Neural cell (in vitro differentiated cells): ENCODE results near the gene DGKD. TPM values are rescaled to one million over a fixed set of nuclear protein-coding genes. Genes with fewer than 3 reads are reported as not detected.

Experiments
- H2AFZ ChIP-seq: fragments of 200-600, 300-800 bp; sonication (generic), shearing (Covaris generic); 2 replicates; pipeline ENCODE4 v1.6.0; 2014; ENCODE audit warnings: low read depth, mild to moderate bottlenecking, antibody characterized with exemption, low read length, moderate library complexity
- H3F3A ChIP-seq: fragments of 200-600 bp; shearing (Covaris generic); 2 replicates; pipeline ENCODE4 v1.6.1; 2016; ENCODE audit warnings: mild to moderate bottlenecking, moderate library complexity, mixed read lengths, antibody characterized with exemption, low read length; ENCODE audit not compliant: insufficient read depth, poor library complexity, severe bottlenecking
- H3K27ac ChIP-seq: fragments of 200-600, 300-800 bp; sonication (generic), shearing (Covaris generic); 2 replicates; pipeline ENCODE4 v1.5.1; 2014; ENCODE audit warnings: mild to moderate bottlenecking, low read length, moderate library complexity
- H3K27me3 ChIP-seq: fragments of 300-800, 200-600 bp; sonication (generic), shearing (Covaris generic); 2 replicates; pipeline ENCODE4 v1.6.0; 2014; ENCODE audit warnings: mild to moderate bottlenecking, low read depth, low read length, moderate library complexity; ENCODE audit not compliant: insufficient read depth
- H3K36me3 ChIP-seq: fragments of 300-800, 200-600 bp; sonication (generic), shearing (Covaris generic); 2 replicates; pipeline ENCODE4 v1.5.1; 2014; ENCODE audit warnings: mild to moderate bottlenecking, antibody characterized with exemption, low read length, moderate library complexity; ENCODE audit not compliant: insufficient read depth
- H3K4me2 ChIP-seq: fragments of 300-800, 200-600 bp; sonication (generic), shearing (Covaris generic); 2 replicates; pipeline ENCODE4 v1.6.0; 2014; ENCODE audit warnings: mild to moderate bottlenecking, low read length
- H3K4me3 ChIP-seq: fragments of 300-800, 200-600 bp; sonication (generic), shearing (Covaris generic); 2 replicates; pipeline ENCODE4 v1.5.1; 2014; ENCODE audit warnings: mild to moderate bottlenecking, low read length, moderate library complexity
- H3K79me2 ChIP-seq: fragments of 200-600 bp; shearing (Covaris generic); replicated peaks from 2 replicates; pipeline ENCODE4 v1.6.0; 2014; ENCODE audit warnings: mild to moderate bottlenecking, low read length, moderate library complexity; ENCODE audit not compliant: insufficient read depth
- H3K9ac ChIP-seq: fragments of 300-800, 200-600 bp; sonication (generic), shearing (Covaris generic); 2 replicates; pipeline ENCODE4 v1.6.1; 2016; ENCODE audit warnings: mild to moderate bottlenecking, low read length, mixed read lengths
- H3K9me2 ChIP-seq: fragments of 200-600 bp; shearing (Covaris generic); 2 replicates; pipeline ENCODE4 v1.6.1; 2016; ENCODE audit warnings: mild to moderate bottlenecking, low read length, mixed read lengths; ENCODE audit not compliant: insufficient read depth
- H3K9me3 ChIP-seq: fragments of 200-600, 300-800 bp; sonication (generic), shearing (Covaris generic); 2 replicates; pipeline ENCODE4 v1.6.1; 2016; ENCODE audit warnings: mild to moderate bottlenecking, mixed run types, low read length, moderate library complexity, mixed read lengths
- H4K20me1 ChIP-seq: fragments of 200-600 bp; shearing (Covaris generic); 2 replicates; pipeline ENCODE4 v1.6.1; 2016; ENCODE audit warnings: mild to moderate bottlenecking, mixed run types; ENCODE audit not compliant: insufficient read depth
- EZH2 ChIP-seq: fragments of 200-600, 300-800 bp; shearing (Covaris generic), sonication (generic); IDR thresholded peaks from 2 replicates; pipeline ENCODE4 v1.6.1; 2014; ENCODE audit warnings: antibody characterized with exemption, low read length, borderline replicate concordance, mild to moderate bottlenecking; ENCODE audit not compliant: insufficient read depth, poor library complexity, severe bottlenecking
- MXI1 ChIP-seq: fragments of 450-650 bp; conservative IDR thresholded peaks from 2 replicates; pipeline ENCODE4 v1.6.1; 2014; ENCODE audit warnings: antibody characterized with exemption, mild to moderate bottlenecking; ENCODE audit not compliant: poor library complexity, severe bottlenecking
- POLR2AphosphoS5 ChIP-seq: IDR thresholded peaks from 2 replicates; pipeline ENCODE4 v1.6.1; 2012
- RAD21 ChIP-seq: fragments of 450-650 bp; conservative IDR thresholded peaks from 2 replicates; pipeline ENCODE4 v1.6.1; 2014; ENCODE audit warnings: antibody characterized with exemption, mild to moderate bottlenecking, moderate library complexity
- SMC3 ChIP-seq: fragments of 450-650 bp; conservative IDR thresholded peaks from 2 replicates; pipeline ENCODE4 v1.6.1; 2014; ENCODE audit warnings: antibody characterized with exemption, mild to moderate bottlenecking, moderate library complexity; ENCODE audit not compliant: poor library complexity
- TAF1 ChIP-seq: IDR thresholded peaks from 2 replicates; pipeline ENCODE4 v1.6.1; 2012; ENCODE audit warnings: low read depth
- polyA plus RNA-seq: library from polyadenylated mRNA; depleted of rRNA; stranded (reverse); fragments of >200 nt; gene quantifications from 2 replicates; pipeline ENCODE4 v1.2.3, GENCODE V29; 2014
- TF ChIP-seq, protein P1 (sequence below): IDR thresholded peaks from 2 replicates; pipeline ENCODE4 v1.6.1; 2012; ENCODE audit warnings: borderline replicate concordance
- TF ChIP-seq, protein P2 (sequence below): fragments of 450-650 bp; IDR thresholded peaks from 2 replicates; pipeline ENCODE4 v1.5.1; 2014; ENCODE audit warnings: antibody characterized with exemption, mild to moderate bottlenecking, moderate library complexity; ENCODE audit not compliant: poor library complexity, severe bottlenecking

DGKD gene
- polyA plus RNA-seq, 1 donor from 2014 or later: 36.4 TPM

DNA sequence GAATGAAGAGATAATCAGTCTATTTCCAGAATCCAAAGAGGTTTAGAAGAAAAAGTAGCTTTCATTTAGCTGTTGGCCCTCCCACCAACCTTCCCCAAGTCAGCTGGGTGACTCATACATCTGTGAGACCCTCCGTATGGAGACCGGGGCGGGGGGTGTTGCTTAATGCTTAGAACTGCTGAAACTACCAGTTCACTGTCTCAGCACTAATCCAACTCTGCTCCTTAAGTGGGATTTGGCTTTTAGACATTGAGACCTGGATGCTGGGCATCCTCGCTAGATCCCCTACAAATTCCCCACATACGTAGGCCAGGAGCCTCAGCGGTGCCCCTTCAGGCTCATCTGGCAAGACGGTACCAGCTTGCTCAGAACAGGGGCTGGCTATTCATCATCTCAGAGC is 46.7 kb upstream of the DGKD start, which contains the start of gene SAG:
Gene SAG (plus strand): TSS at position 252 of the 400 bp plus-strand sequence. CDS start 1,374 bp downstream, outside the sequence.
- Histone ChIP-seq H3K27ac (no peak within 1 kb of the TSS), H4K20me1 (no peaks in the 10 kb centered on the region), H3K4me3 (no peak within 1 kb of the TSS), H3K9ac (no peak within 1 kb of the TSS), H3K4me2 (no peak within 1 kb of the TSS), H3K9me2 (no peaks in the 10 kb centered on the region), H3K27me3 (no peaks in the 10 kb centered on the region), H3K79me2 (no peaks in the 10 kb centered on the region), H3F3A (no peaks in the 10 kb centered on the region), H3K9me3 (no peaks in the 10 kb centered on the region), H2AFZ (no peak within 1 kb of the TSS), H3K36me3 (no peaks in the 10 kb centered on the region)
- TF ChIP-seq EZH2 (no peak), SMC3 (no peak), RAD21 (no peak), MXI1 (no peak)
- TF ChIP-seq, protein P1, sequence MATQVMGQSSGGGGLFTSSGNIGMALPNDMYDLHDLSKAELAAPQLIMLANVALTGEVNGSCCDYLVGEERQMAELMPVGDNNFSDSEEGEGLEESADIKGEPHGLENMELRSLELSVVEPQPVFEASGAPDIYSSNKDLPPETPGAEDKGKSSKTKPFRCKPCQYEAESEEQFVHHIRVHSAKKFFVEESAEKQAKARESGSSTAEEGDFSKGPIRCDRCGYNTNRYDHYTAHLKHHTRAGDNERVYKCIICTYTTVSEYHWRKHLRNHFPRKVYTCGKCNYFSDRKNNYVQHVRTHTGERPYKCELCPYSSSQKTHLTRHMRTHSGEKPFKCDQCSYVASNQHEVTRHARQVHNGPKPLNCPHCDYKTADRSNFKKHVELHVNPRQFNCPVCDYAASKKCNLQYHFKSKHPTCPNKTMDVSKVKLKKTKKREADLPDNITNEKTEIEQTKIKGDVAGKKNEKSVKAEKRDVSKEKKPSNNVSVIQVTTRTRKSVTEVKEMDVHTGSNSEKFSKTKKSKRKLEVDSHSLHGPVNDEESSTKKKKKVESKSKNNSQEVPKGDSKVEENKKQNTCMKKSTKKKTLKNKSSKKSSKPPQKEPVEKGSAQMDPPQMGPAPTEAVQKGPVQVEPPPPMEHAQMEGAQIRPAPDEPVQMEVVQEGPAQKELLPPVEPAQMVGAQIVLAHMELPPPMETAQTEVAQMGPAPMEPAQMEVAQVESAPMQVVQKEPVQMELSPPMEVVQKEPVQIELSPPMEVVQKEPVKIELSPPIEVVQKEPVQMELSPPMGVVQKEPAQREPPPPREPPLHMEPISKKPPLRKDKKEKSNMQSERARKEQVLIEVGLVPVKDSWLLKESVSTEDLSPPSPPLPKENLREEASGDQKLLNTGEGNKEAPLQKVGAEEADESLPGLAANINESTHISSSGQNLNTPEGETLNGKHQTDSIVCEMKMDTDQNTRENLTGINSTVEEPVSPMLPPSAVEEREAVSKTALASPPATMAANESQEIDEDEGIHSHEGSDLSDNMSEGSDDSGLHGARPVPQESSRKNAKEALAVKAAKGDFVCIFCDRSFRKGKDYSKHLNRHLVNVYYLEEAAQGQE: no peak

DNA sequence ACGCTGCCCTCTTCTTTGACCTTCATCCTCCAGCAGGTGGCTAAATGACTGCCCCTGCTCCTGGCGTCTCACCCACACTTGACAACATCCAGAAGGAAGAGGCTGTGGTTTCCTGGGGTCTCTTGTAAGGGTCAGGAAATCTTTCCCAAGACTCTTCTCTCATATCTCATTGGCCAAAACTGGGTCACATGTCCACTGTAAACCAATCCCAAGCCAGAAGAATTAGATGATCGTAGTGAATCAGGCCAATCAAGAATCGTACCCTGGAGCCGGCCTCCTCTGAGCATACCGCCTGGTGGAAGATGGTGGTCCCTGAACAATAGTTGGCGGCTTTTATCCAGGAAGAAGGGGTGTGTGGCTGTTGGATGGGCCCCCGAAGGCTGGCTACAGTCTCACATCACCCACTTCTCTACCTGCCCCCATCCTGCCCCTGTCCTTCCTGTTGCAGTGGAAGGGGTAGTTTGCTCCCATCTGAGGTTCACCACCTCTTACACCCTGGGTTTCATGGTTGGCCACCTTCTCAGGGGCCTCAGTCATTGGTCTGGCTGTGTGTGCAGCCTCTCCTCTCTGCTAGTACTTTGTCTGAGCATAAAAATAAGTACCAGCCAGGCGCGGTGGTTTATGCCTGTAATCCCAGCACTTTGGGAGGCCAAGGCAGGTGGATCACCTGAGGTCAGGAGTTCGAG is 42.9 kb upstream of the DGKD start:
- Histone ChIP-seq H3K36me3 (no peaks in the 10 kb centered on the region), H3K4me2 (no peak overlapping the region), H3K4me3 (no peak overlapping the region), H3K9me3 (no peaks in the 10 kb centered on the region), H3K27me3 (no peaks in the 10 kb centered on the region), H3K9me2 (no peaks in the 10 kb centered on the region), H2AFZ (no peak overlapping the region), H4K20me1 (no peaks in the 10 kb centered on the region), H3K27ac (no peak overlapping the region), H3F3A (no peaks in the 10 kb centered on the region), H3K79me2 (no peaks in the 10 kb centered on the region), H3K9ac (no peak overlapping the region)
- no peak for TF ChIP-seq TAF1

DNA sequence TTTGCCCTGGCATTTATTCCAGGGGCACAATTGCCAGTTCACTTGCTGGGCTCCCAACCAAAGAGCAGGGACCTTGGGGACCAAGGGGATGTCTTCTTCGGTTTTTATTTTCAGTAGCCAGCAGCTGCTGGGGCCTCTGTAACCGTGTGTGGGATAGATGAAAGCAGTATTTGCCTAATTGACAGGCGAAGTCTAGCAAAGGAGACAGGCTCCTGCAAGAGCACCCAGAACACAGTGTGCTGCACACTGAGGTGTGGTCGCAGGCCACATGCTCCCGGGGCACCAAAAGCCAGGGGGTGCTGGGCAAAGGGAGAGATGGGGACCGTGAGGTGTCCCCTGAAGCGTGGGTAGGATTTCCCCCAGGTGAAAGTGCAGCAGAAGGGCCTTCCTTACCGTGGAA is 41.4 kb upstream of the DGKD start:
- no peaks in the 10 kb centered on the region for H3K79me2 ChIP-seq
- no peaks in the 10 kb centered on the region for H3F3A ChIP-seq
- no peak overlapping the region for H3K4me2 ChIP-seq
- H3K27me3 ChIP-seq: no peaks in the 10 kb centered on the region
- H3K4me3 ChIP-seq: no peak overlapping the region
- H3K9ac ChIP-seq: no peak overlapping the region
- no peak overlapping the region for H3K27ac ChIP-seq
- no peak overlapping the region for H2AFZ ChIP-seq
- H3K36me3 ChIP-seq: no peaks in the 10 kb centered on the region
- H4K20me1 ChIP-seq: no peaks in the 10 kb centered on the region
- H3K9me3 ChIP-seq: no peaks in the 10 kb centered on the region
- H3K9me2 ChIP-seq: no peaks in the 10 kb centered on the region
- TF ChIP-seq RAD21: no peak
- TF ChIP-seq TAF1: no peak
- TF ChIP-seq, protein P2, sequence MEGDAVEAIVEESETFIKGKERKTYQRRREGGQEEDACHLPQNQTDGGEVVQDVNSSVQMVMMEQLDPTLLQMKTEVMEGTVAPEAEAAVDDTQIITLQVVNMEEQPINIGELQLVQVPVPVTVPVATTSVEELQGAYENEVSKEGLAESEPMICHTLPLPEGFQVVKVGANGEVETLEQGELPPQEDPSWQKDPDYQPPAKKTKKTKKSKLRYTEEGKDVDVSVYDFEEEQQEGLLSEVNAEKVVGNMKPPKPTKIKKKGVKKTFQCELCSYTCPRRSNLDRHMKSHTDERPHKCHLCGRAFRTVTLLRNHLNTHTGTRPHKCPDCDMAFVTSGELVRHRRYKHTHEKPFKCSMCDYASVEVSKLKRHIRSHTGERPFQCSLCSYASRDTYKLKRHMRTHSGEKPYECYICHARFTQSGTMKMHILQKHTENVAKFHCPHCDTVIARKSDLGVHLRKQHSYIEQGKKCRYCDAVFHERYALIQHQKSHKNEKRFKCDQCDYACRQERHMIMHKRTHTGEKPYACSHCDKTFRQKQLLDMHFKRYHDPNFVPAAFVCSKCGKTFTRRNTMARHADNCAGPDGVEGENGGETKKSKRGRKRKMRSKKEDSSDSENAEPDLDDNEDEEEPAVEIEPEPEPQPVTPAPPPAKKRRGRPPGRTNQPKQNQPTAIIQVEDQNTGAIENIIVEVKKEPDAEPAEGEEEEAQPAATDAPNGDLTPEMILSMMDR: no peak
- TF ChIP-seq EZH2: no peak
- TF ChIP-seq POLR2AphosphoS5: no peak
